IMR-90 (cell line): Measurements from ENCODE around the gene IL4. TPM values are rescaled to one million over a fixed set of nuclear protein-coding genes. Genes with fewer than 3 reads are reported as not detected.

Source experiments
- ATAC-seq: fragments of 200-7000 bp; cut with Tn5 transposase; 2 replicates; pipeline ENCODE4 v1.9.1; 2020; ENCODE audit warnings: low read depth, mild to moderate bottlenecking, moderate library complexity
- BruUV-seq: library from RNA; stranded (reverse); fragments of 400-500 nt; replicated peaks from 2 replicates; lab custom pipeline; 2021; lab: Mats Ljungman, UMichigan
- CTCF ChIA-PET: fragments of 300-600 bp; formaldehyde crosslinking; extraction: SDS; loops from one replicate; lab custom pipeline; 2021; ENCODE audit warnings: antibody characterized with exemption; lab: Yijun Ruan, JAX
- POLR2A ChIA-PET: fragments of 300-600 bp; sonication (Branson Sonifier 250); formaldehyde crosslinking; loops from one replicate; lab custom pipeline; 2022; ENCODE audit warnings: antibody characterized with exemption; ENCODE audit not compliant: unreplicated experiment; lab: Charles Lee
- DNase-seq: peaks from one replicate; pipeline ENCODE4 v3.0.0; 2013
- H2AFZ ChIP-seq: replicated peaks from 2 replicates; pipeline ENCODE3; 2013; ENCODE audit warnings: low read length, mild to moderate bottlenecking; ENCODE audit not compliant: poor library complexity
- H2AK5ac ChIP-seq: 2 replicates; pipeline ENCODE4 v1.6.1; 2013; ENCODE audit warnings: low read depth, low read length, inconsistent platforms
- H2AK9ac ChIP-seq: replicated peaks from 2 replicates; pipeline ENCODE3; 2013; ENCODE audit warnings: mild to moderate bottlenecking, low read depth, low read length, moderate library complexity; ENCODE audit not compliant: poor library complexity
- H2BK120ac ChIP-seq: 2 replicates; pipeline ENCODE4 v1.6.1; 2013; ENCODE audit warnings: low read depth, low read length, inconsistent platforms
- H2BK15ac ChIP-seq: 3 replicates; pipeline ENCODE4 v1.6.1; 2013; ENCODE audit warnings: low read depth, low read length, inconsistent platforms
- H2BK20ac ChIP-seq: 2 replicates; pipeline ENCODE4 v1.6.1; 2013; ENCODE audit warnings: low read depth, mild to moderate bottlenecking, inconsistent platforms, low read length, moderate library complexity
- H2BK5ac ChIP-seq: 2 replicates; pipeline ENCODE4 v1.6.1; 2013; ENCODE audit warnings: mild to moderate bottlenecking, low read depth, low read length, inconsistent platforms; ENCODE audit not compliant: poor library complexity, severe bottlenecking
- H3K14ac ChIP-seq: replicated peaks from 2 replicates; pipeline ENCODE4 v1.6.1; 2013; ENCODE audit warnings: low read depth, low read length, inconsistent platforms
- H3K18ac ChIP-seq: 2 replicates; pipeline ENCODE4 v1.6.1; 2013; ENCODE audit warnings: low read depth, low read length, control low read depth
- H3K23ac ChIP-seq: 2 replicates; pipeline ENCODE4 v1.6.1; 2013; ENCODE audit warnings: low read depth, low read length, inconsistent platforms
- H3K27ac ChIP-seq: 2 replicates; pipeline ENCODE4 v1.5.1; 2013; ENCODE audit warnings: mild to moderate bottlenecking, control low read depth, low read length; ENCODE audit not compliant: insufficient read depth
- H3K27me3 ChIP-seq: 2 replicates; pipeline ENCODE4 v1.6.1; 2013; ENCODE audit warnings: low read length; ENCODE audit not compliant: control insufficient read depth, insufficient read depth
- H3K36me3 ChIP-seq: 2 replicates; pipeline ENCODE4 v1.6.1; 2013; ENCODE audit warnings: low read length, mixed read lengths; ENCODE audit not compliant: control insufficient read depth, insufficient read depth
- H3K4ac ChIP-seq: 2 replicates; pipeline ENCODE4 v1.6.1; 2013; ENCODE audit warnings: low read depth, low read length, inconsistent platforms
- H3K4me1 ChIP-seq: 2 replicates; pipeline ENCODE4 v1.6.1; 2013; ENCODE audit warnings: low read length, mixed read lengths; ENCODE audit not compliant: control insufficient read depth, insufficient read depth
- H3K4me2 ChIP-seq: 2 replicates; pipeline ENCODE4 v1.6.1; 2013; ENCODE audit warnings: low read depth, mild to moderate bottlenecking, control low read depth, low read length, moderate library complexity
- H3K4me3 ChIP-seq: 2 replicates; pipeline ENCODE4 v1.5.1; 2013; ENCODE audit warnings: low read depth, mild to moderate bottlenecking, control low read depth, low read length, moderate library complexity; ENCODE audit not compliant: insufficient read depth
- H3K56ac ChIP-seq: 2 replicates; pipeline ENCODE4 v1.6.1; 2013; ENCODE audit warnings: low read length, inconsistent platforms; ENCODE audit not compliant: insufficient read depth; ENCODE audit errors: extremely low read depth
- H3K79me1 ChIP-seq, 2 experiments: 2 replicates each; pipeline ENCODE4 v1.6.1; 2013; ENCODE audit warnings: low read length in 2 of 2, inconsistent platforms in 1 of 2, low read depth in 1 of 2
- H3K9ac ChIP-seq: 2 replicates; pipeline ENCODE4 v1.6.1; 2013; ENCODE audit warnings: low read depth, low read length, control low read depth
- H3K9me1 ChIP-seq: 2 replicates; pipeline ENCODE4 v1.6.1; 2013; ENCODE audit warnings: low read length, inconsistent platforms; ENCODE audit not compliant: insufficient read depth
- H3K9me3 ChIP-seq: 2 replicates; pipeline ENCODE4 v1.6.1; 2013; ENCODE audit warnings: low read length; ENCODE audit not compliant: control insufficient read depth, insufficient read depth
- H4K20me1 ChIP-seq: 2 replicates; pipeline ENCODE4 v1.6.1; 2013; ENCODE audit warnings: low read length, inconsistent platforms; ENCODE audit not compliant: insufficient read depth
- H4K5ac ChIP-seq: 2 replicates; pipeline ENCODE4 v1.6.1; 2013; ENCODE audit warnings: mild to moderate bottlenecking, low read depth, low read length, control low read depth
- H4K8ac ChIP-seq, 2 experiments: 2 replicates each; pipeline ENCODE4 v1.6.1; 2013; ENCODE audit warnings: low read depth in 2 of 2, low read length in 2 of 2, control low read depth in 1 of 2, inconsistent platforms in 1 of 2
- H4K91ac ChIP-seq: 2 replicates; pipeline ENCODE4 v1.6.1; 2013; ENCODE audit warnings: low read depth, low read length, inconsistent platforms; ENCODE audit not compliant: insufficient read depth
- FOS ChIP-seq: fragments of 150-350 bp; IDR thresholded peaks from 2 replicates; pipeline ENCODE4 v1.6.1; 2016; ENCODE audit warnings: low read depth, low read length
- MAZ ChIP-seq: IDR thresholded peaks from 2 replicates; pipeline ENCODE4 v1.6.1; 2012; ENCODE audit warnings: low read depth, mild to moderate bottlenecking, low read length, improper control_type of control experiment, moderate library complexity, borderline replicate concordance
- WGBS, 2 experiments: methylation state at CpG; one replicate each; pipeline versions ENCODE4 v1.1.5 to v1.1.7; 2013; ENCODE audit warnings: missing lambda C conversion rate in 2 of 2; ENCODE audit not compliant: insufficient read length in 1 of 2; ENCODE audit errors: extremely low coverage in 2 of 2; 5-methylcytosine and 5-hydroxymethylcytosine counted together
- dilution Hi-C: fragments of 300-500 bp; cut with HindIII; formaldehyde crosslinking; loops from one replicate; pipeline ENCODE4 v1.14.3; 2018; ENCODE audit warnings: low sequenced_read_pairs; ENCODE audit not compliant: unreplicated experiment
- in situ Hi-C: fragments of 300-500 bp; cut with MboI; formaldehyde crosslinking; loops from 3 replicates; pipeline ENCODE4 v1.14.3; 2019; ENCODE audit warnings: low sequenced_read_pairs, inconsistent platforms, mixed read lengths
- intact Hi-C: fragments of 100-400 bp; cut with micrococcal nuclease; formaldehyde crosslinking; loops from 2 replicates; pipeline ENCODE4 v1.10.0; 2022
- polyA plus RNA-seq, 3 experiments: library from polyadenylated mRNA; depleted of rRNA; stranded (reverse); fragments of >200 nt; gene quantifications; 2 replicates each; pipeline ENCODE4 v1.2.3, GENCODE V29; 2012; ENCODE audit warnings: low replicate concordance in 1 of 3
- total RNA-seq: library from RNA; depleted of rRNA; stranded (reverse); fragments of >200 nt; gene quantifications from 2 replicates; pipeline ENCODE4 v1.2.3, GENCODE V29; 2012

Gene IL4
- total and polyA plus RNA-seq, 2 of the 4 experiments (the other 2 are of a cell fraction) = not detected

DNA sequence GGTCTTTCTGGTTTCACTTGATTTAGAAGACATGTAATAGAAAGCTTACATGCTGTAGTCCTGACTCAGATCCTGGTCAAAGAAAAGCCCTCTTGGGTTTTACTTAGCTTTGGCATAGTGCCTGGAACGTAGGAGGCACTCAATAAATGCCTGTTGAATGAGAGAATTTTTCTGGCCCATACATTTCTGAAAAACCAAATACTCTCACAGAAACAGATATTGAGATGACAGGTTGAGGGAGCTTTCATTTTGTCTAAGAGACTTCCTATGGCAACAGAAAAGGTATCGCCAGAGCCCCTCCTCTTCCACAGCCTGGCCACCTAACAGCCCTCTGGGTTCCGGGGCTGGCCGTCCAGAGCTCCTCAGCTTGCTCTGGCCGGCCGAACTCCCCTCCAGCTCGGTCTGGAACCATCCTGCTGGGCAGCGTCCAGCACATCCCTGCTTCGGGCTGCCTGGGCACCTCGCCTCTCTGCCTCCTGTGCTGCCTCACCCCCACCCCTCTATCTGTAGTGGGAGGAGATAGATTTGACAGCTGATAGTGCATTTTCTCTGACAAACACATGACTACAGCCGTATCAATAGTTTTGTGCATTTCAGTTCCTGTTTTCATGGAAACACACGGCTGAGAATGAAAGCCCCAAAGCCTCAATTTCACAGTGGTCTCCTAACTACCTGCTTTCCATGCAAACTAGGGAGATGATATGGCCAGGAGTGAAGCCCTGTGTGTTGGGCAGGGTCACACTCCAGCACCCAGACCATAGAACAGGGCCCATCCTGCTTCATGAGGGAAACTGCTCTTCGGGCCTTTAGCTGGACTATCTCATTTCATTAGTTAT is 1.1 kb downstream of the IL4 start:
- no peaks in the 10 kb centered on the region for H3K27me3 ChIP-seq
- peak overlapping the region; percentile 47 for H3K18ac ChIP-seq
- peak overlapping the region; percentile 65 for H3K4ac ChIP-seq
- peaks cover 18% of the 10 kb centered on the region for H3K4me1 ChIP-seq
- dilution Hi-C loops (no loop called here), in situ Hi-C loops (no loop called here), intact Hi-C loops (no loop called here)
- peak overlapping the region; percentile 38 for H2BK20ac ChIP-seq
- peak overlapping the region; percentile 93 for H4K91ac ChIP-seq
- peak overlapping the region; percentile 87; the same call in 2 of the 3 replicates for H2BK15ac ChIP-seq
- DNase-seq (peak; percentile 98), ATAC-seq (peak; percentile 70)
- H4K8ac ChIP-seq = peak overlapping the region; percentile 56 to 65
- H3K14ac ChIP-seq = peak overlapping the region; percentile 13
- peak overlapping the region; percentile 41 for H2AK5ac ChIP-seq
- peak overlapping the region; percentile 69 for H3K4me2 ChIP-seq
- peak overlapping the region; percentile 81 for H2AFZ ChIP-seq
- no peaks in the 10 kb centered on the region for H3K79me1 ChIP-seq
- H3K23ac ChIP-seq = peak overlapping the region; percentile 44
- H2BK120ac ChIP-seq = peak overlapping the region; percentile 98
- peak overlapping the region; percentile 73 for H3K27ac ChIP-seq
- H3K9ac ChIP-seq = no peak overlapping the region
- BruUV-seq = no TSS peak
- CTCF ChIA-PET = interaction anchor here (0.6 to 0.8 kb wide), 2 partner anchors 40 to 198 kb away, joined by 3 to 5 read pairs; no protein-coding TSS in a partner anchor
- peak overlapping the region; percentile 25; the same call in 1 of the 2 replicates for H3K56ac ChIP-seq
- H3K4me3 ChIP-seq = no peak overlapping the region
- no peaks in the 10 kb centered on the region for H3K36me3 ChIP-seq
- peak overlapping the region; percentile 39 for H2AK9ac ChIP-seq
- WGBS, 2 experiments = no CpG with 5 or more reads among the region's 13 CpGs
- H3K9me3 ChIP-seq = no peaks in the 10 kb centered on the region
- peaks cover 25% of the 10 kb centered on the region for H3K9me1 ChIP-seq
- TF ChIP-seq FOS (peak; percentile 27; the same call in 1 of the 2 replicates), MAZ (no peak)
- no peaks in the 10 kb centered on the region for H4K20me1 ChIP-seq
- POLR2A ChIA-PET = no interaction called here
- peak overlapping the region; percentile 94 for H2BK5ac ChIP-seq
- H4K5ac ChIP-seq = peak overlapping the region; percentile 31
